HG03103 (cell line): ENCODE data around the gene CNTROB.
"Not testable (repeated sequence)": the region's sequence is repeated elsewhere in the genome, so short reads cannot be mapped to it uniquely, and the experiment has no call there.

Experiments used
- ATAC-seq: cut with Tn5 transposase; IDR thresholded peaks from one replicate; pipeline ENCODE4 v1.9.1; 2021; ENCODE audit warnings: low read depth; ENCODE audit not compliant: unreplicated experiment

The CNTROB gene

DNA sequence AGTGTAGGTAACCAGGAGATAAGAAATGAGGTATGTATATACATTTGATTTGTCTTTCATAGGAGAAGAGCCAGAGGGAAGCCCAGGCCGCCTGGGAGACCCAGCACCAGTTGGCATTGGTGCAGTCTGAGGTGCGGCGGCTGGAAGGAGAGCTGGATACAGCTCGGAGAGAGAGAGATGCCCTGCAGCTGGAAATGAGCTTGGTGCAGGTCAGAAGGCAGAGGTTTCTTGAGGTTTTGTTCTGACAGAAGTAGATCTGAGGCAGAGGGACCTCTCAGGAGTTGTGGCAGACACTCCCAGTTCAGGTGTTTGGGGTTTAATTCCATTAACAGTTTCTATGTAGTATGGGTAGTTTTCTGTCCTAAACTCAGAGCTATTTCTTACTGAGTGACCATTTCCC, 8.0 kb downstream of the CNTROB start:
- ATAC-seq = no peak

DNA sequence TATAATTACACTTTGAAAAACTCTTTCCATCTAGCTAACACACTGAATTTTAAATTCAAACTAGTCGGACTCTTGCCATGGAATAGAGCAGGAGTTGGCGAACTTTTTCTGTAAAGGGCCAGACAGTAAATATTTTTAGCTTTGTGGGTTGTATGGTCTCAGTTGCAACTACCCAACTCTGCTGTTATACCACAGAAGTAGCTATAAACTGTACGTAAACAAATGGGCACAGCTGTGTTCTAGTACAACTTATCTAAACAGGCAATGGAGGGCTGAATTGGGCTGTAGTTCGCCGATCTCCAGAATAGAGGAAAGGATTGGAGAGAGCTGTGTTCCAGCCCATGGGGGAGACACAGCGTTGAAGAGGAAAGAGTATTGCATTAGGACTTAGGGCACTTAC, 8.7 kb downstream of the CNTROB start:
- ATAC-seq = no peak

DNA sequence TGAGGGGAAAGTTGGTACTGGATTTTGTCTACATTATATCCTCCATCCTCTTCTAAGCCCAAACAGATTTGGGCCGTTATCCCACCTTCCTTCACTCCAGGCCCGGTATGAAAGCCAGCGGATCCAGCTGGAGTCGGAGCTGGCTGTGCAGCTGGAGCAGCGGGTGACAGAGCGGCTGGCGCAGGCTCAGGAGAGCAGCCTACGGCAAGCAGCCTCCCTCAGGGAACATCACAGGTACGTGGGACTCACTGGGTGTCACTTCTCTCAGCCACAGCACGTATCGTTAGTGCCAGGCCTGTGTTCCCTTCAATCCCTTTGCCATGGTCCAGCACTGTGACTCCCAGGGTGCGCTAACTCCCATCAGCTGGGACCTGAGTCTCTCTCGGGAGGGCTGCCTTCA, 11.3 kb downstream of the CNTROB start:
- ATAC-seq = no peak

DNA sequence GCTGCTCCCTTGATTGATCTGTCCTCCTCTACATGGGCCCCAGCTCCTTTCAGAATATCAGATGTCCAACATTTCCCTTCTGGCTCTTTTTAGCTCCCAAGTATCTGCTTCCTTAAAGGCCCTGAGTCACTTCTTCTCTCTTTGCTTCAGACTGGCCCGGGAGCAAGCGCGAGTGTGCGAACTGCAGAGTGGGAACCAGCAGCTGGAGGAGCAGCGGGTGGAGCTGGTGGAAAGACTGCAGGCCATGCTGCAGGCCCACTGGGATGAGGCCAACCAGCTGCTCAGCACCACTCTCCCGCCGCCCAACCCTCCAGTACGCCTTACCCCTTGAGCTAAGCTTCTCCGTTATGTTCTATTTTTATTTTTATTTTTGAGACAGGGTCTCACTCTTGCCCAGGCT, 12.3 kb downstream of the CNTROB start:
- no peak for ATAC-seq

DNA sequence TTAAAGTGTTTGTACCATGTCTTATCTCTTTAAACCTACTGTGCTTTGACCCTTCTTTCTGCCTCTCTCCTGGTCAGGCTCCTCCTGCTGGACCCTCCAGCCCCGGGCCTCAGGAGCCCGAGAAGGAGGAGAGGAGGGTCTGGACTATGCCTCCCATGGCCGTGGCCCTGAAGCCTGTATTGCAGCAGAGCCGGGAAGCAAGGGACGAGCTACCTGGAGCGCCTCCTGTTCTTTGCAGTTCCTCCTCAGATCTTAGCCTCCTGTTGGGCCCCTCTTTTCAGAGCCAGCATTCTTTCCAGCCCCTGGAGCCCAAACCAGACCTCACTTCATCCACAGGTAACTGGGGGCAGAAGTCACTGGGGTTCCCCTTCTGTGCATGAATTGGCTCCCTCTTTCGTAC, 13.6 kb downstream of the CNTROB start:
- ATAC-seq = no peak

DNA sequence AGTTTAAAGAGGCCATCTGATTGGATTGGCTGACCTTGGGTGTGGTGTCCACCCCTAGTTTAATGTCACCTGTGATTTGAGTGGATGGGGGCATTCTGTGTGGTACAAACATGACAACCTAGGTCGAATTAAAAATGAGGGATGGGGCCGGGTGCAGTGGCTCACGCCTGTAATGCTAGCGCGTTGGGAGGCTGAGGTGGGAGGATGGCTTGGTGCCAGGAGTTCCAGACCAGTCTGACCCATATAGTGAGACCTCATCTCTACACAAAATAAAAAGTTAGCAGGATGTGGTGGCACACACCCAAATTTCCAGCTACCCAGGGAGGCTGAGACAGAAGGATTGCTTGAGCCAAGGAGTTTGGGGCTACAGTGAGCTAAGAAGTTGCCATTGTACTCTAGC, 14.4 kb downstream of the CNTROB start:
- no peak for ATAC-seq

DNA sequence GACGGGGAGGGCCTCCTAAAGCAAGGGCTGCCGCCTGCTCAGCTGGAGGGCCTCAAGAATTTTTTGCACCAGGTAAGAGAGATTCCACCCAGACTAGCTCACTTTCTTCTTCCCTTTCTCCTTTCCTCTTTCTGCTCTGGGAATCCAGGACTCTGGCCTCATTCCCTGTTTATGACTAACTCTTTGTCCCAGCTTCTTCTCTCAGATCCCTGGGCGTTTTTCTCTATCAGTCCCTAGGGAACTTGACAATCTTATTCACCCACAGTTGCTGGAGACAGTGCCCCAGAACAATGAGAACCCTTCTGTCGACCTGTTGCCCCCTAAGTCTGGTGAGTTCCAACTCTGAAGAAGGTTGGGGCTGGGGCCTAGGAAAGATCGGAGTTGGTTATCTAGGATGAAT, 15.6 kb downstream of the CNTROB start:
- ATAC-seq = no peak

DNA sequence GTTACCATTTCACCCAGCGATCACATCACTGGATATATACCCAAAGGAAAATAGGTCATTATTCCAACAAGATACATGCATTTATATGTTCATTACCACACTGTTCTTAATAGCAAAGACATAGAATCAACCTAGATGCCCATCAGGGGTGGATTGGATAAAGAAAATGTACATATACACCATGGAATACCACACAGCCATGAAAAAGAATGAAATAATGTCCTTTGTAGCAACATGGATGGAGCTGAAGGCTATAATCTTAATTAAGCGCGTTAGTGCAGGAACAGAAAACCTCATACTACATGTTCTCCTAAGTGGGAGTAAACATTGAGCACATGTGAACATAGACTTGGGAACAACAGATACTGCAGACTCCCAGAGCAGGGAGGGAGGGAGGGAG, 18.6 kb downstream of the CNTROB start:
- no peak for ATAC-seq

DNA sequence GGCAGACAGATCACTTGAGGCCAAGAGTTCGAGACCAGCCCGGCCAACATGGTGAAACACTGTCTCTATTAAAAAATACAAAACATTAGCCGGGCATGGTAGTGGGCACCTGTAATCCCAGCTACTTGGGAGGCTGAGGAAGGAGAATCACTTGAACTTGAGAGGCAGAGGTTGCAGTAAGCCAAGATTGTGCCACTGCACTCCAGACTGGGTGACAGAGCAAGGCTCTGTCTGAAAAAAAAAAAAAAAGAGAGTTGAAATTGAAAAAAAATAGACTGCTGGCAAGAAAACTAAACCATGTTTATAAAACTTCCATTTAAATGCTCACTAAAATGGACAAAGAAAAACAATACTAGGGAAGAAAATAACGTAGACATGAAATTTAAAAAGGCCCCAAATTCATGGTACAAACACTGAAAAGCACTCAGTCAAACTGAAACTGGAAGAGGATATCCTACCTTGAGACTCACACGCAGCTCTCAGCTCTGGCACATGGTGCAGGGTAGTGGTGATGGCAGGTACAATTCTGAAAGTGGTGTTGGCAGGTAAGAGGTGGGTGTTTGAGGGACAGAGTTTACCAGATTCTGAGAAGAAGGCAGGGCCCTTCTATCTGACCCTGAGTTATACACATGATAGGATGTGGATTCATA, 19.3 kb downstream of the CNTROB start:
- ATAC-seq = peak; percentile 61

DNA sequence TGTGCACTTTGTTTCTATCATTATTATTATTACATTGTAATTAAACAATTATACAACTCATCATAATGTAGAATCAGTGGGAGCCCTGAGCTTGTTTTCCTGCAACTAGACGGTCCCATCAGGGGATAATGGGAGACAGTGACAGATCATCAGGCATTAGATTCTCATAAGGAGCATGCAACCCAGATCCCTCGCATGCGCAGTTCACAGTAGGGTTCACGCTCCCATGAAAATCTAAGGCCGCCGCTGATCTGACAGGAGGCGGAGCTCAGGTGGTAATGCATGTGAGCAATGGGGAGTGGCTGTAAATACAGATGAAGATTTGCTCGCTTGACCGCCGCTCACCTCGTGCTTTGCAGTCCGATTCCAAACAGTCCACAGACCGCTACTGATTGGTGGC, 21.3 kb downstream of the CNTROB start:
- ATAC-seq = not testable (repeated sequence)

DNA sequence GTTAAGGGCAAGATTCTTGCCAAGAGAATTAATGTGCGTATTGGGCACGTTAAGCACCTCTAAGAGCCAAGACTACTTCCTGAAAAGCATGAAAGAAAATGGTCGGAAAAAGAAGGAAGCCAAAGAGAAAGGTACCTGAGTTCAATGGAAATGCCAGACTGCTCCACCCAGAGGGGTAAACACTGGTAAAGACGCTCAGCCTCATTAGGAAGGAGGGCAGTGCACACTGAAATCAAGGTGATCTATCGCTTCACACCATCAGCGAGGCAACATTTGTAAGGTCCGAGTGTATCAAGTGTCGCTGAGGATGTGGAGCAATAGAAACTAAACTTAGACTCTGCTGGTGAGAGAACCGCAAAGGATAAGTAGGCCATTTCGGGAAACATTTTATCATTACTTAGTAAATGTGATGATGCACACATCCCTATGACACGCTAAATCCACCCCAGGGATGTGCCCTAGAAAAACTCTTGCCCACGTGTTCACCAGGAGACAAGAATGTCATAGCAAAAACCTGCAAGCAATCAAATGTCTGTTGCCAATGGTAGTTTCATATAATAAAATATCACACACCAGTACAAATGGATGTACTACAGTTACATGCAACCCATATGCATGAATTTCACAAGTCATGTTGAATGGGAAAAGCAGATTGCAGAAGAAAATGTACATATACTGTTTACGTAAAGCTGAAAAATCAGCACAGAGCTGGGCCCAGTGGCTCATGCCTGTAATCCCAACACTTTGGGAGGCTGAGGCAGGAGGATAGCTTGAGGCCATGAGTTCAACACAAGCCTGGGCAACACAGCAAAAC, 23.6 kb downstream of the CNTROB start:
- no peak for ATAC-seq

DNA sequence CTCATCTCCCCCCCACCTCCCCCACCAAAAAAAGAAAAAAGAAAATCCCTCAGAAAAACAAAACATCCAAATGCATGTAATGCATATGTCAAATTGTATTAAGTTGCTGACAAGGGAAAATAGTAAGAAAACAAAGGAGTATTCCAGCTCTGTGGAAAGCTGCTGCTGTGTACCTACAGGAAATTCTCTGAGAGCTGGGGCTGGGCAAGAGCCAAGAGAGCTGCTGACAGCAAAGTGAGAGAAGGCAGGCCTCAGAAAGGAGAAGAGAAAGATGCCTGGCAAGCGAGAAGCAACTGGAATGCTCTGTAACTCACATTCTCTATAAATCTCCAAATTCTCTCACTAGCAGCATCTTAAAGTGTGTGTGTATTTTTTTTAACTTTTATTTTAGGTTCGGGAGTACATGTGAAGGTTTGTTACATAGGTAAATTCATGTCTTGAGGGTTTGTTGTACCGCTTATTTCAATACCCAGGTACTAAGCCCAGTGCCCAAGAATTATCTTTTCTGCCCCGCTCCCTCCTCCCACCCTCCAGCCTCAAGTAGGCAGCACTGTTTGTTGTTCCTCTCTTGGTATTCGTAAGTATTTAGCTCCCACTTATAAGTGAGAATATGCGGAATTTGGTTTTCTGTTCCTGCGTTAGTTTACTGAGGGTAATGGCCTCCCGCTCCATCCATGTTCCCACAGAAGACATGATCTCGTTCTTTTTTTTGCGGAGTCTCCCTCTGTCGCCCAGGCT, 24.4 kb downstream of the CNTROB start:
- ATAC-seq = no peak

DNA sequence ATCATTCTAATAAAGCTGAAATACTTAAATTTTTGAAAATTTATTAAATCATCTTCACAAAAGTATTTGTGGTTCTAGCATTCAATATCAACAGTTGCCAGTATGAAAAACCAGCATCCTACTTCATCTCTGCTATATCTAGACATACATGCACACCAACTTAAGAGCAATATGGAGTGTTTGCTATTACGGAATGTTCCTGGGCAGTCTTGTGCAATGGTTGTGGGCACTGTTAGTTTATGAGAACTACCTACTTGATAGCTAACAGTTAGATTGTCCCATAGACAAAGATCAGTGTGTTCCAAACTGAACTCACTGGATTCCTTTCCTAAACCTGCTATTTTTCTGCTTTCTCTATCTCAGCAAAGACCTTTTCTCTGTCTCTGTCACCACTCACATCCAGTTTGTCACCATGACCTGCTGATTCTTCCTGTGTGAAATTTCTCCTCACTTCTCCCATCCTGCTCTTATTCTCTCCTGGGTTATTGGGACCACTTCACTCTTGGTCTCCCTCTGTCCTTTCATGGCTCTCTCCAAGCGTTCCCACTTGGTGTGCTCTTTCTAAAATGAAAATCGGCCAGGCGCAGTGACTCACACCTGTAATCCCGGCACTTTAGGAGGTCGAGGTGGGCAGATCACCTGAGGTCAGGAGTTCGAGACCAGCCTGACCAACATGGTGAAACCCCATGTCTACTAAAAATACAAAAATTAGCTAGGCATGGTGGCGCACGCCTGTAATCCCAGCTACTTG, 27.7 kb downstream of the CNTROB start:
- ATAC-seq = no peak

DNA sequence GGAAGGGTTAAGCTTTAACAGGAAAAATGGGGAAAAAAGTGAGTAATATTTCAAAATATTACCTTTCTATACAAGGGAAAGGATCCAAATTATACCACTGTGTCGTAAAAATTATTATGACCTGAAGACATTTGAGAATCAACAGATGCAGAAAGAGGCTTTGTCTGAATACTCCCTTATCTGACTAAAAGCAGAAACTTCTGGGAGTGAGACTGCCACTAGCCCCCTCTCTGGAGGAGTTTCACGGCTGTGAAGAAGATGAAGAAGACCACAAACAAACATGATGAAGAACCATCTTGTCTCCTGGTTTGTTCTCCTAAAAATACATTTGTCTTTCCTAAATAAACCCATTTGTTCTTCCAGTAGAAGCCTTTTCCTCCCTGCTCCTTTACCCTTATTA, 29.4 kb downstream of the CNTROB start:
- ATAC-seq = no peak

DNA sequence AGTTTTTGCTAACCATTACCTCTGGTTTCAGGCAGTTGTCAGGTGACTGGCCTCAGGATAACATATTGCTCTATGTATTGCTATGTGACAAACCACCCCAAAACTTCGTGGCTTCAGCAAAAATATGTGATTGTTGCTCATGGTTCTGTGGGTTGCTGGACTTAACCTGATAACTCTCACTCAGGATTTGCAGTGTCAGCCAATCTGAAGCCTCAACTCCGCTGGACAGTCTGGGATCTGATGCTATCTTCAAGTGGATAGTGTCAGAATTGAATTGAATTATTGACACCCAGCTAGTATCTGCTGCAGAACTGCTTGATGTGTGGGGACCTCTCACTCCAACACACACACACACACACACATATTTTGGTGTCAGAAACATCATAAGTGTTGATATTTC, 35.7 kb downstream of the CNTROB start:
- ATAC-seq = no peak

DNA sequence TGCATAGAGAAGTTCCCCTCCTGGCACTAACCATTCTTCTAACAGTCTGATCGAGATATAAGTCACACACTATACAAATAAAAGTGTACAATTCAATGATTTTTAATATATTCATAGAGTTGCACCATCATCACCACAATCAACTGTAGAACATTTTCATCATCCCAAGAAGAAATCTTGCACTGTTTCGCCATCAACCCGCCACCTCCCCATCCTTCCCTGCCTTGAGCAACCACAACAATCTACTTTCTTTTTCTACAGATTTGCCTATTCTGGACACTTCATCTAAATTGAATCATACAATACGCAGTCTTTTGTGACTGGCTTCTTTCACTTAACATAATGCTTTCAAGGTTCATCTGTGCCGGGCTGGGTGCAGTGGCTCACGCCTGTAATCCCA, 37.4 kb downstream of the CNTROB start:
- ATAC-seq = no peak

DNA sequence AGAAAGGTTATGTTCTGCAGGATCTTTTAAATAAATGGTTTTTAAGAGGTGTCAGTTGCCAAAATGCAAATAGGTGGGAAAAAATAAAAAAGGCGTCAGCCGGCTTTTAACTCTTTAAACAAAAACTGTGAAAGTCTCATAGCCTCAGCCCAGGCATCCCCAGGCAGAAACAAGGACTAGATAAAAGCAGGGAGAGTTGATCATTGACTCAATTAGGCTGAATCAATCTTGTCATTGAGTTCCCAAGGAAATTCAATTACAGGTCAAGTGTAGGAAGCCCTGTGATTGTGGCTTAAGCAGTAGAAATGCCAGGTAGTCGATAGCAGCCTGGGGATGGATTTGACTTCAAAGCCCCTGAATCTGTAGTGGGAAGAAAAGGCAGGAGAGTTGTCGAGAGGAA, 39.6 kb downstream of the CNTROB start:
- no peak for ATAC-seq

DNA sequence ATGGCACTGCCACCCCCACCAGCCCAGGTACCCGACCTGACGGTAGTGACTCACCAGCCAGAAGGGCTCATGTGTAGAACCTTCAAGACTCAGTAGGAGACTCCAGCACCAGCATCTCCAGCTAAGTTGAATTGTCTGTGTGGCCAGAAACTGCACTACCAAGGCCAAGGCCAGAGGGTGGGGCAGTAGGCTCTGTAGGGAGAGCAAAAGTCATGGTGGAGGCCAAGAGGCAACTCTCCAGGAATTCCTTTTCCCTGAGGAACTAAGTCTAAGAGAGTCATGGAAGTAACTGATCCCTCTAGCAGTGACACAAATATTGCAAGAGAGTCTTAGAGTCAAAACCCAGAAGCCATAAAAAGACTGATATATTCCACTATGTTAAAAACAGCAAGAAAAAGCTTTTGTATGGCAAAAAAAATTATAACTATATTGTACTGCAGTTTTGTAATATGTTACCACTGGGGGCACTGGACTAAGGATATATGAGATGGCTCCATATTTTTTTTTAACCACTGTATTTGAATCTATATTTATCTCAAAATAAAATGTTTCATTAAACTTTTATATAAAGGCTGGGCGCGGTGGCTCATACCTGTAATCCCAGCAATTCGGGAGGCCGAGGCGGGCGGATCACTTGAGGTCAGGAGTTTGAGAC, 40.3 kb downstream of the CNTROB start:
- ATAC-seq = no peak

DNA sequence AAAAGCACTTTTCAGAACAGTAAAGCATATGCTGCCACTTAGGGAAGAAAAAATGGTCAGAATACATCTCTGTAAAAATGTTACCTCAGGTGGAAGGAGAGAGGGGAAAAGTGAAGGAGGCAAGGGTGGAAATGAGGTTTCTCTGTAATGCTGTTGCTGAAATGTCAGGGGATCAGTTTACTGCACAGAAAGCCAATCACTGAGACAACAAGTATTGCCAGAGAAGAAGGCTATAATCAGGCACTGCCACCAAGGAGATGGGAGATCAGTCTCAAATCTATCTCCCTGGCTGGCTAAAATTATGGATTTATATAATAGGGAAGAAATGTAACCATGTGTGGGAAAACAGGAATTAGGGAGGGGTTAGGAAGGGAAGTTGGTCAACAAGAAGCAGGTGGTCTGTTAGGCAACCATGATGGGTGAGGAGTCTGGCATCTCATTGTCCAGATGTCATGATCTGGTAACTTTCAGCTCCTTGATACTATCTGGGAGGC, 42.7 kb downstream of the CNTROB start:
- ATAC-seq = no peak

DNA sequence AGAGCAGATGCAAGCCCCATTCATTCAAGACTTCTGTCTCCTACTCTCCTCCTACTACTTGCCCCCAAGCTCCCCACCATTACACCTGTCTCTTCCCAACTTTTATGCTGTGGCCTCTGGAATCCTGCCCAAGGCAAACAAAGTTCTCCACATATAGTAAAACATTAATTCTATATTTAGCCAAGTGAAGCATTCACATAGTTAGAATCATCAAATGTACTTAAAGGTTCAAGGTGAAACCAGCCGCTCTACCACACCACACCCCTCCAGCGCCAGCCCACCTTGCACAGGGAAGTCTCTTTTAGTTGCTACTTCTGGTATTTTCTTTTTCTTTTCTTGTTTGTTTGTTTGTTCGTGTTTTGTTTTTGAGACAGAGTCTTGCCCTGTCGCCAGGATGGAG, 45.0 kb downstream of the CNTROB start:
- ATAC-seq = no peak
